Fibroblast of skin of right quadriceps (primary cell): Measurements from ENCODE around the gene PSMD6.
A peak's percentile ranks its signal among the peaks of the same experiment; 100 is the strongest.

ENCODE experiments used
- DNase-seq: peaks from one replicate; pipeline ENCODE4 v3.0.0-alpha.2; 2013

Gene PSMD6

GRCh38 chr3:64023187-64023860 is at the start of gene PSMD6:
PSMD6 (minus strand) TSS chr3:64023494; CDS start chr3:64023419, 75 bp downstream.
- peak; percentile 82 for DNase-seq

DNA sequence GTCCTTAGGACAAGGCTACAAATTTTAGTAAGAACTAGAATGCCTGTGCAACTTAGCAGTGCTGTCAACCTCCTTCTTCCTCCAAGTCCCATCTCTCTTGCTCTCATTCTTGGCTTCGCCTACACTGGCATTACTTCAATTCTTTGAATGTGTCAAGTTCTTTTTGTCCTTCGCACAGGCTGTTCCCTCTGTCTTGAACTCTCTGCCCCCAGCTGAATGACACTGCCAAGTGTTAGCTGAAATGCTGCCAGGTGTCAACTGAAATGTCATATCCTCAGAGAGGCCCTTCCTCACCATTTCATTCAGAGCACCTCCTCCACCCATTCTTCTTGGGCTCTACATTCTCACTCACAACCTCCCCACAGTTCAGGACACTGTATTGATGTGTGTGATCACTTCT is 48.8 kb upstream of the PSMD6 start:
- no peak for DNase-seq

DNA sequence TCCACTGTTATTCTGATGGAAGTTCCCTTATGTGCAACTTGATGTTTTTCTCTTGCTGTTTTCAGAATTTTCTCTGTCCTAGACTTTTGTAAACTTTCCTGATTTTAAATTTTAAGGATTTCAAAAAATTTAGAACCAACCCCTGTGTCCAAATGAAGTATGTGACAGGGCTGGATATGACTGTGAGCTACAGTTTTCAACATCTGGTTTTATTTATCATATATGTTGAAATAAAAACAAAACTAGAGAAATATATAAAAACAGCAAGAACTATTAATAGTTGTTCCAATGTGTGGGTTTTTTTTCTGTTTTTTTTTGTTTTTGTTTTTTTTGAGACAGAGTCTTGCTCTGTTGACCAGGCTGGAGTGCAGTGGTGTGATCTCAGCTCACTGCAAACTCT is 47.4 kb upstream of the PSMD6 start:
- no peak for DNase-seq

- no peak for DNase-seq
These were observed 44.4 kb upstream of the PSMD6 start for GRCh38 chr3:64067506-64068346.

- DNase-seq, result no peak
These were observed 41.5 kb upstream of the PSMD6 start for GRCh38 chr3:64064804-64065203.

- no peak for DNase-seq
These were observed 40.7 kb upstream of the PSMD6 start for GRCh38 chr3:64063983-64064438.

GRCh38 chr3:64063207-64063982 is 40.1 kb upstream of the PSMD6 start:
- DNase-seq, result no peak

- no peak for DNase-seq
These were observed 38.3 kb upstream of the PSMD6 start for GRCh38 chr3:64061628-64062027.

- peak; percentile 53 for DNase-seq
These were observed 36.3 kb upstream of the PSMD6 start for GRCh38 chr3:64059484-64060175.

DNA sequence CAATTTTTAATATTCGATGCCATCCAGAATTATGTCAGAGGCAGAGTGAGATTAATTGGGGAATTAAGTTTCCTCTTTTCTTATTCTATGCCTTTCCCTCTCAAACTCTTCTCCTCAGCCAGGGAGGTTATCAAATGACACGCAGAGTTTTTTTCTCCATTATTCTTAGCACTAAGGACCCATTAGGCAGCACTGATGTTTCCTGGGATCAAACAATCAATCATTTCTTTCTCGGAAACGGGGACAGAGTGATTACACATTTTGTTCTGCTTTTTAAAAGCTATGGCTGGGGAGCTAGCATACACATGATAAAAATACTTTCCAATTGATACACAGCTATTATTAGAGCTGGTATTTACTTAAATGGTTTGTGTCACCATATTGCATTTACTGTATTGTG is 35.3 kb upstream of the PSMD6 start:
- no peak for DNase-seq

- DNase-seq, result no peak
These were observed 33.9 kb upstream of the PSMD6 start for GRCh38 chr3:64057231-64057630.

GRCh38 chr3:64056606-64057180 is 33.4 kb upstream of the PSMD6 start:
- peak; percentile 86 for DNase-seq

DNA sequence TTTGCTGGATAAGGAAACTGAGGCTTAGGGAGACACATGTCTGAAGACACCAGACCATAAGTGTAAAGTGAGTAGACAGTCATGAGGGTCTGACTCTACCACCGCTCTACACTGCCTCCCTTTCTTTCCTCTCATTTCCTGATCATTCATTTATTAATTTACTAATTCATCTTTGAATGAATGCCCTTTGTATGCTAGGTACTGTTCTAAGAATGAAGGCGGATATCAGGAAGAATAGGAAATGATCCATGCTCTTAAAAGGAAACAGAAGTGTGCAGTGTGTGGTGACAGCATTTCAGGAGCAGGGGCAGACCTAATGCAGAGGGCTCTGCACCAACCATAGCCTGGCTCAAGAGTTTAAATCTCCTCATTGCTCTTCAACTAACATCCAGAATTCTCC is 31.8 kb upstream of the PSMD6 start:
- DNase-seq, result no peak

GRCh38 chr3:64054488-64054887 is 31.2 kb upstream of the PSMD6 start:
- DNase-seq, result no peak

DNA sequence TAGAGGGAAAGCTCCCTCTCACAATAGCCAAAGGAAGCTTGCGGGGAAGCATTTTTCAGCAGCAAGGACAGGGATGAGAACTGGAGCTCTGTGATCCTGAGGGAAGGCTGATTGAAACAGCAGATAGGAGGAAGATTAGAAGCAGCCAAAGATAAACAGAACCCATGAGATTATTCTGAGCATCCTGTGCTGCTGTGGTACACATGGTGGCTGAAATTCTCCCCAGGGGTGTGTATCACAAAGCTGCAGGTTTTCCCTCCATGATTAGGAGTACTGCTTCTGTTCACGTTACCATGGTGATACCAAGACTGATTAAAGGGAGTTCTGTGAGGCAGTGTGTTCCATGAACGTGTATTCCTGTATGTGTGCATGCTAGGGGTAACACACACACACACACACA is 30.3 kb upstream of the PSMD6 start:
- DNase-seq, result no peak

GRCh38 chr3:64053117-64053516 is 29.8 kb upstream of the PSMD6 start:
- no peak for DNase-seq

GRCh38 chr3:64049832-64050231 is 26.5 kb upstream of the PSMD6 start:
- DNase-seq, result no peak

GRCh38 chr3:64049136-64049535 is 25.8 kb upstream of the PSMD6 start:
- peak; percentile 76 for DNase-seq

DNA sequence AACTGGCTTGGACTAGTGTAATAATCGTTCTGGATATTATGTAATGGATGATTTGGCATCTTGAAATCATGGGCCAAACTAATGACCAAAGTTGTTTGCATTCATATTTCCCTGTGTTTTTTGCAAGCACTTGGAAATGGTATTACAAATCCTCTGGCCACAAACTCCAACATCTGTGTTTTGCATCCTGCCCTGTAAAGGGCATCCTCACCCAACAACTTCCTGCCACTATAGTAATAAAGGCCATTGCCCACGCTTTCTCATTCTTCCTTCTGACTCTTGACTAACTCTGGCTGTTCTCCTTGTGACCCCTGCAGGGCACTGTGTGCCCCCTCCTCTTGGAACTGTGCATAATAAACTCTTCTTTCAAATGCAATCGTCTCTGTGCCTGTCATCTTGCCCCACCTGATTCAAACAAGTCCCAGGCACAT is 25.4 kb upstream of the PSMD6 start:
- no peak for DNase-seq

- peak; percentile 46 for DNase-seq
These were observed 24.5 kb upstream of the PSMD6 start for GRCh38 chr3:64047787-64048186.

- no peak for DNase-seq
These were observed 23.8 kb upstream of the PSMD6 start for GRCh38 chr3:64046996-64047594.

- DNase-seq, result no peak
These were observed 23.3 kb upstream of the PSMD6 start for GRCh38 chr3:64046592-64046991.
